Tibial artery (tissue), 4 donors: ENCODE data around the gene HBG1.

Experiments
- DNase-seq, 2 donors: peaks; one replicate each; pipeline ENCODE4 v3.0.0-alpha.2; 2019
- H3K27ac ChIP-seq, 2 donors: fragments of 200-600 bp; sonication (generic) in 1 of 2; 1 replicate in 1 of 2; 2 replicates in 1 of 2; pipeline ENCODE4 v1.5.1; 2018 to 2019; ENCODE audit warnings: mild to moderate bottlenecking in 1 of 2
- H3K27me3 ChIP-seq, 2 donors: fragments of 200-600 bp; sonication (generic) in 1 of 2; one replicate each; pipeline versions ENCODE4 v1.5.1 to v1.6.0; 2016 to 2019
- H3K36me3 ChIP-seq, 3 donors: fragments of 200-600 bp; sonication (generic) in 2 of 3; one replicate each; pipeline ENCODE4 v1.5.1; 2016 to 2019; ENCODE audit warnings: mild to moderate bottlenecking in 2 of 3
- H3K4me1 ChIP-seq, 4 donors: fragments of 200-600 bp; sonication (generic) in 2 of 4; 1 replicate in 3 of 4; 2 replicates in 1 of 4; pipeline ENCODE4 v1.5.1; 2016 to 2019
- H3K4me3 ChIP-seq, 2 donors: fragments of 200-600 bp; sonication (generic) in 1 of 2; 1 replicate in 1 of 2; 2 replicates in 1 of 2; pipeline ENCODE4 v1.5.1; 2018 to 2019; ENCODE audit warnings: mild to moderate bottlenecking in 2 of 2
- H3K9me3 ChIP-seq, 3 donors: fragments of 200-600 bp; sonication (generic) in 1 of 3; one replicate each; pipeline ENCODE4 v1.5.1; 2016 to 2019
- intact Hi-C: fragments of 100-400 bp; cut with DNase I; formaldehyde crosslinking; loops from one replicate; pipeline ENCODE4 v1.15.0; 2023; ENCODE audit warnings: low total_unique reads
- TF ChIP-seq, protein P1 (sequence below), 2 experiments: fragments of 200-600 bp in 1 of 2; fragments of 450-650 bp in 1 of 2; IDR thresholded peaks; one replicate each; pipeline ENCODE4 v1.5.1; 2017 to 2019; ENCODE audit warnings: antibody characterized with exemption in 2 of 2, mild to moderate bottlenecking in 1 of 2, moderate library complexity in 1 of 2

The HBG1 gene

GRCh38 chr11:5226732-5227310 lies 22.8 kb downstream of the HBG1 start, which contains the start of gene HBB:
Gene HBB, minus strand, starts transcription at chr11:5227071. Its CDS starts 50 bp downstream, at chr11:5227021.
- no peaks in the 10 kb centered on the region for H3K36me3 ChIP-seq
- no peaks in the 10 kb centered on the region for H3K27me3 ChIP-seq
- intact Hi-C loops: no loop called here
- TF ChIP-seq, protein P1, sequence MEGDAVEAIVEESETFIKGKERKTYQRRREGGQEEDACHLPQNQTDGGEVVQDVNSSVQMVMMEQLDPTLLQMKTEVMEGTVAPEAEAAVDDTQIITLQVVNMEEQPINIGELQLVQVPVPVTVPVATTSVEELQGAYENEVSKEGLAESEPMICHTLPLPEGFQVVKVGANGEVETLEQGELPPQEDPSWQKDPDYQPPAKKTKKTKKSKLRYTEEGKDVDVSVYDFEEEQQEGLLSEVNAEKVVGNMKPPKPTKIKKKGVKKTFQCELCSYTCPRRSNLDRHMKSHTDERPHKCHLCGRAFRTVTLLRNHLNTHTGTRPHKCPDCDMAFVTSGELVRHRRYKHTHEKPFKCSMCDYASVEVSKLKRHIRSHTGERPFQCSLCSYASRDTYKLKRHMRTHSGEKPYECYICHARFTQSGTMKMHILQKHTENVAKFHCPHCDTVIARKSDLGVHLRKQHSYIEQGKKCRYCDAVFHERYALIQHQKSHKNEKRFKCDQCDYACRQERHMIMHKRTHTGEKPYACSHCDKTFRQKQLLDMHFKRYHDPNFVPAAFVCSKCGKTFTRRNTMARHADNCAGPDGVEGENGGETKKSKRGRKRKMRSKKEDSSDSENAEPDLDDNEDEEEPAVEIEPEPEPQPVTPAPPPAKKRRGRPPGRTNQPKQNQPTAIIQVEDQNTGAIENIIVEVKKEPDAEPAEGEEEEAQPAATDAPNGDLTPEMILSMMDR (IDR thresholded peaks at IDR 0.05): no peak
- H3K27ac ChIP-seq: no peak within 1 kb of the TSS
- no peak within 1 kb of the TSS for H3K4me3 ChIP-seq
- no peaks in the 10 kb centered on the region for H3K4me1 ChIP-seq
- H3K9me3 ChIP-seq: no peaks in the 10 kb centered on the region
- no peak for DNase-seq

GRCh38 chr11:5225480-5225871 lies 24.2 kb downstream of the HBG1 start:
- intact Hi-C loops: no loop called here
- H3K9me3 ChIP-seq: no peaks in the 10 kb centered on the region

DNA sequence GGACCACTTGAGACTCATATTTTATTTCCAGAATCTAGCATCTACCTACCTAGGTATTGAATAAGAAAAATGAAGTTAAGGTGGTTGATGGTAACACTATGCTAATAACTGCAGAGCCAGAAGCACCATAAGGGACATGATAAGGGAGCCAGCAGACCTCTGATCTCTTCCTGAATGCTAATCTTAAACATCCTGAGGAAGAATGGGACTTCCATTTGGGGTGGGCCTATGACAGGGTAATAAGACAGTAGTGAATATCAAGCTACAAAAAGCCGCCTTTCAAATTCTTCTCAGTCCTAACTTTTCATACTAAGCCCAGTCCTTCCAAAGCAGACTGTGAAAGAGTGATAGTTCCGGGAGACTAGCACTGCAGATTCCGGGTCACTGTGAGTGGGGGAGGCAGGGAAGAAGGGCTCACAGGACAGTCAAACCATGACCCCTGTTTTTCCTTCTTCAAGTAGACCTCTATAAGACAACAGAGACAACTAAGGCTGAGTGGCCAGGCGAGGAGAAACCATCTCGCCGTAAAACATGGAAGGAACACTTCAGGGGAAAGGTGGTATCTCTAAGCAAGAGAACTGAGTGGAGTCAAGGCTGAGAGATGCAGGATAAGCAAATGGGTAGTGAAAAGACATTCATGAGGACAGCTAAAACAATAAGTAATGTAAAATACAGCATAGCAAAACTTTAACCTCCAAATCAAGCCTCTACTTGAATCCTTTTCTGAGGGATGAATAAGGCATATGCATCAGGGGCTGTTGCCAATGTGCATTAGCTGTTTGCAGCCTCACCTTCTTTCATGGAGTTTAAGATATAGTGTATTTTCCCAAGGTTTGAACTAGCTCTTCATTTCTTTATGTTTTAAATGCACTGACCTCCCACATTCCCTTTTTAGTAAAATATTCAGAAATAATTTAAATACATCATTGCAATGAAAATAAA lies 24.8 kb downstream of the HBG1 start:
- no peak overlapping the region for H3K4me3 ChIP-seq
- no peak overlapping the region for H3K27ac ChIP-seq
- H3K9me3 ChIP-seq: no peaks in the 10 kb centered on the region
- TF ChIP-seq, protein P1 (IDR thresholded peaks at IDR 0.05): no peak
- DNase-seq: no peak
- intact Hi-C loops: no loop called here
- no peaks in the 10 kb centered on the region for H3K36me3 ChIP-seq
- H3K4me1 ChIP-seq: no peaks in the 10 kb centered on the region
- H3K27me3 ChIP-seq: no peaks in the 10 kb centered on the region

More at GRCh38 chr11:5225480-5225871, 24.2 kb downstream of the HBG1 start:
- no peak for DNase-seq
- H3K4me1 ChIP-seq: no peaks in the 10 kb centered on the region
- no peak overlapping the region for H3K27ac ChIP-seq
- H3K27me3 ChIP-seq: no peaks in the 10 kb centered on the region
- TF ChIP-seq, protein P1 (IDR thresholded peaks at IDR 0.05): no peak
- H3K36me3 ChIP-seq: no peaks in the 10 kb centered on the region
- H3K4me3 ChIP-seq: no peak overlapping the region

- Histone ChIP-seq H3K4me3 (no peak overlapping the region), H3K36me3 (no peaks in the 10 kb centered on the region), H3K27ac (no peak overlapping the region), H3K9me3 (no peaks in the 10 kb centered on the region), H3K4me1 (no peaks in the 10 kb centered on the region), H3K27me3 (no peaks in the 10 kb centered on the region)
- DNase-seq: no peak
- intact Hi-C loops: no loop called here
- TF ChIP-seq, protein P1 (IDR thresholded peaks at IDR 0.05): no peak
Measured at GRCh38 chr11:5223686-5224085, 26.0 kb downstream of the HBG1 start.

DNA sequence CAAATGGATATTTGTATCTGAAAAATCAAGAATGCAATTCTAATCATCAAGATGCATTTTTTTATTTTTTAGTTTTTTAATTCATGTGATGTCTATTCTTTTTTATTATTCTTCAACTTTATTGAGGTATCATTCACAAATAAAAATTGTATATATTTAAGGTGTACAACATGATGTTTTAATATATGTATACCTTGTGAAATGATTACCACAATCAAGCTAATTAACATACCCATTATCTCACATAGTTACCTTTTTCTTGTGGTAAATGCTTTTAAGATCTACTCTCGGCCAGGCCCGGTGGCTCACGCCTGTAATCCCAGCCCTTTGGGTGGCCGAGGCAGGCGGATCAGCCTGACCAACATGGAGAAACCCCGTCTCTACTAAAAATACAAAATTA lies 26.5 kb downstream of the HBG1 start:
- H3K27me3 ChIP-seq: no peaks in the 10 kb centered on the region
- H3K4me3 ChIP-seq: no peak overlapping the region
- no peak overlapping the region for H3K27ac ChIP-seq
- H3K4me1 ChIP-seq: no peaks in the 10 kb centered on the region
- no peaks in the 10 kb centered on the region for H3K9me3 ChIP-seq
- intact Hi-C loops: no loop called here
- TF ChIP-seq, protein P1 (IDR thresholded peaks at IDR 0.05): no peak
- no peaks in the 10 kb centered on the region for H3K36me3 ChIP-seq
- DNase-seq: no peak
